GM18507 (cell line): ENCODE measurements around the gene SASH1.

Experiments used
- DNase-seq: peaks from one replicate; pipeline ENCODE4 v3.0.0; 2011; ENCODE audit warnings: low read depth; ENCODE audit not compliant: insufficient read length; ENCODE audit errors: extremely low spot score
- FAIRE-seq: peaks from 2 replicates; lab custom pipeline; 2011; peaks lifted over from hg19 to GRCh38; lab: Jason Lieb, UNC

The SASH1 gene

DNA sequence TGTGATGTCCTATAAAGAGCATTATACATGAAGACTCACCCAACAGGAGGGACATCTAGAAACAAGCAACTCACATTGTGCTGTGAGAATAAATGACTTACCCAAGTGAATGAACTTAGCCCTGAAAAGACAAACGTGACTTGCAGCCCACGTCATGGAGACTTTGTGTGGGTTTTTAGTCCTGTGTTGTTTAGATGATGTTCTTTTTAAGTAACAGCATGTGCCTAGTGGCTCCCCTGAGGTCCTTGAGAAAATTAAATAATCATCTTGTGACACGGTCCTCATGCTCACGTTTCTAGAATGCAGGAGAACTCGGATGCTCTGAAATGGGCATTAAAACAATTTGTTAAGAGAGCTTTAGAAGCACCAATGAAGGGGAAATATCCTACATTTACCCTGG lies 165.1 kb downstream of the SASH1 start:
- no peak for DNase-seq
- no peak for FAIRE-seq

DNA sequence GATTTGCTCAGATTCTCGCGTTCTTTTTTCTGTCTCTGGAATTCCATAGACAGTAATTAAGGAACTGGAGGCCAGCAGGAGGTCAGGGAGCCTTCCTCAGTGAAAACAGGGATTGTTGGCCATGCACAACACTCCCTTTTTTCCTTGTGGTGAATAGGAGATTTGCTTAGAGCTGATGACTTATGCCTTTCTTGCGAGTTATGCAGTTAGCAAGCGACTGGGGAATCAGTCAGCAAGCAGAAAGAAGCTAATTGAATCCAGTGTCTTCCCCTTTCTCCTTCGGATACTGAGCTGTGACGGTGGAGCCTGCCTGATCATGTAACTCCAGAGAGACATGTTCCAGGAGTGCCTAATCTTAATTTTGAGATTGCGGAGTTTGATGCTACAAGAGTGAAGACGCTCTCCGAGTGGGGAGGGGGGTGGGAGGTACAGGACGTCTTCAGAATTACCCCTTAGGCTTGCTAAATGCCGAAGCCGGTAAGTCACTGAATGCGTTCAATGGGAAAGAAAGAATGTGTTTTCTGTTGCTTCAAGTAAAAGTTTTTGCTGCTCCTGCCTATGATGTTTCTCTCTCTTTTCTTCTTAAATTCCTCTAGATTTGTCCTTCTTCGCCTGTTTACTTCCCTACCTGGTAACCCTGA lies 165.9 kb downstream of the SASH1 start:
- DNase-seq (no peak), FAIRE-seq (no peak)

- no peak for FAIRE-seq
- no peak for DNase-seq
These were observed 166.6 kb downstream of the SASH1 start for GRCh38 chr6:148509119-148509799.

DNA sequence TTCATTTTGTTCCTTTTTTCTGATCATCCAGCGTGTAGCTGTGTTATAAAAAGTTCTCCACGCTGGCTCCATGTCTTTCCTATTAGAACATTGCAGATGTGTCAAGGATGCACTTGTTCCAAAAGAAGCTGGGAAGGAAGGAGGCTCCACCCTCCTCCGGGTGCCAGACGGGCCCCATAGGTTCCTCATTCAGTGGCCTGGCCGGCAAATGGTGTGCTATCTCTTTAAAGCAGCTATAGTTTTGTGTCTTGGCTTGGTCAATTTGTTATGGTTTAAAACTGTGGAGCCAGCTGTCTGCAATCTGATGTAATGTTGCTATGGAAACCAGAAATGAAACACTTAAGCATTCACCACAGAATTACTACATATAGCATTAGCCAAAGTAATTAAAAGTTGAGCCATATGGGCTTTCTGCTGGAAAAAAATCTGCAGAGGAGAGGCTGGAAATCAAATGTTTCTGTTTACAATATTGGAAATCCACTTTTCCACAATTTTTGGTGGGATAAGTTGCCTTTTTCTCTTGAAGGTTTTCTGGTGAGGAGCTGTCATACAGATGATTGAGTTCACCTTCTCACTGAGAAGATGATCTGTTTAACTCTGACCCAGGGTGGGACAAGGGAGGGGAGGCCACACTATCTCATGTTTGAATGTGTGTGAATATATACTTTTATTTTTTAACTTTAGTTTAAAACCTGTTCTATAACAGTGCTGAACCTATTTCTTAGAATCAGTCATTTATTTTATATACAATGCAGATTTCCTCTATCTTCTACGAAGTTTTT lies 167.4 kb downstream of the SASH1 start:
- DNase-seq (no peak), FAIRE-seq (no peak)

DNA sequence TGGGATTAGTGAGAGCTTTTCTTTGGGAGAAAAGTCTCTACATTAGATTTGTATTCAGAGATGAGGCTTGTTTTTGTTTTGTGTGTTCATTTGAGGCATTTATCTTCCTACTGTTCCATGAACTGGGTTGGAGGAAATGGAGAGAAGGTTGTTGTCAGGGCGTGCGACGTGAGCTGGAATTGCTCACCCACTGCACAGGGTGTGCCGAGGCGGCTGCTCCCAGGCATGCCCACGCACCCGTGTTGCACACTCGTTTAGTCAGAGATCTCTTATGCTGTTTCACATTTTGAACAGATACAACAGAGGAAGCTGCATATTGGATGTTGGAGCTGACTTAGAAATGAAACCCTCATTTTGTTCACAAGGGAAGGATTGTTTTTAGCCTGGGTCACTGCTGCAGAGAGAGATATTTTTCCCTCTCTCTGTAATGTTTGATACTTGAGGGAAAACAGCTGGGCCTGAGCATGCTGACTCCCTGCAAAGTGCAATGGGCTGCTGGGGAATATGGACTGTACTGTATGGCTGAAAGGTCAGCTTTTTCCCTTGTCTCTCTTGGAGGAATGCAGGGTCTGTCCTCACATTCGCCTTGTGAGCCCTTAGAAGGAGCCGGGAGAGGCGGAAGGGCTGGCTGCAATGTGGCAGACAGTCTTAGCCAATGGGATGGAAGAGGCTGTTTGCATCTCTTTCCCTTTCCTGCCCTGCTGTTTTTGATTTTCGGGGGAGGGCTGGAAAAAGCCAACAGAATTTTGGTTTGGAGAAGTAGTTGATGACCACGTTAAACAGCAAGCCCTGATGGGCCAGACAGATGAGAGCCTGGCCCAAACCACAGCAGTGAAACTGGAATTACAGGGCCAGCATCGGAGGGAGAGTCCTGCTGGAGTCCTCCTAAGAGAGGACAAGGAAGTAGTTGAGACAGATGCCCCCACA lies 170.8 kb downstream of the SASH1 start:
- DNase-seq (no peak), FAIRE-seq (no peak)

DNA sequence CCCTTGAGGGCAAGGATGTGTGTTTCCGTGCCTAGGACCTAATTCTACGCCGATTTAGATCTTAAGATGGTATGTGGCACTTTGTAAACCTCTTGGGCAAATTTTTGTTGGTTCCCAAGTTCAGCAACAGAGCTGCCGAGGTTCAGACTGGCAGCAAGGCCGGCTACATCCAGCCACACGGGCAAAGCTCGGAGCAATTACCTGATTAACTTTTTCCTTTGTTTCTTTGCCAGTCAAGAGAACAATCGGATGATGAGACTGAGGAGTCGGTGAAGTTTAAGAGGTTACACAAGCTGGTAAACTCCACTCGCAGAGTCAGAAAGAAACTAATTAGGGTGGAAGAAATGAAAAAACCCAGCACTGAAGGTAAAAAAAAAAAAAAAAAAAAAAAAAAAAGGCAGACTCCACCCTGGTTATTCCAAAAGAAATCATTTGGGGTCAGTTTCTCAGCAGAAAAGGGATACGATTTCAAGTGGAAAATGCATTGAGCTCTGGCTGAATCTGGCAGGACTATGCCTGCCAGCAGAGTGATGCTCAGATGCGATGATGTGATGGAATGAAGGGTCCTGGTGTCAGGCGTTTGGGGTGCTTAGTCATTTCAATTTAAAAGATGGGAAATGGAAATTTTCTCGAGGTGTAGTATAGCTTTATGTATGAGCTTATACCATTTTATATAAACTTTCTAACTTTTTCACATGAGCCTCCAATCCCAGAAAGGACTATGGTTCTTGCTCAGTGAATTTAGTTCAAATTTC lies 171.6 kb downstream of the SASH1 start:
- FAIRE-seq (no peak), DNase-seq (no peak)

DNA sequence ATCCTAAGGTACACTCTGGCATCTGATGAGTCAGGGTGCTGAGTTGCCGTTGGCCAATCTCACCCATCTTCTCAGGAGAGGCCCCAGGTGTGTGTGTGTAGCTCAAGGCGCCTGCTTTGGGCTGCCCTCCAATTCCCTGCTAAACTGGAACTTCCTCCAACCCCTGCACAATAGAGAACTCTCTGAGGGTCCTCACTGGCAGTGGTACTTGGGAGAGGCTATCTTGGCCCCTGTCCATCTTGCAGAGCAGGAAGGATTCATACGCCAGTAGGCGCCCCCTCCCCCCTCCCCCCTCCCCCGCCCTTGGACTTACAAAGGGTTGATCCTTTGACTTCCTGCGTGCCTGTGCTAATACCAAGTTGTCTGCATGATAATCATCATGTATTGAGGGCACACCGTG lies 173.6 kb downstream of the SASH1 start:
- no peak for FAIRE-seq
- no peak for DNase-seq

DNA sequence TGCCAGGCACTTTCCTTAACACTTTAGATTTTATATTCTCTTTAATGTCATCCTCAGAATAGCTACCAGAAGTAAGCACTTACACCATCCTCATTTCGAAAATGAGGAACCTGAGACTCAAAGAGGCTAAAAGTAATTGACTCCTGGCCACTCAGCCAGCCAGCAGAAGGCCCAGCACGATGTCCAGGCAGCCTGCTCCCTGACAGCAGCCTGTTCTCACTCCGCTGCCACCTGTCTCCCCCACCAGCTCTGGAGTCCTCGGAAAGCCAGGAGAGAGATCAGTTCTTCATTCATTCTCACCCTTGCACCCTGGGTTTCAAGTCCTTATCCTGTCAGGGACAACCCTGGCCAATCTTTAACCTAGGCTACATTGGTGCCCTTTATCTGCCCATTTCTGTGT lies 174.0 kb downstream of the SASH1 start:
- DNase-seq (no peak), FAIRE-seq (no peak)

- FAIRE-seq: no peak
- DNase-seq: no peak
These were observed 174.8 kb downstream of the SASH1 start for GRCh38 chr6:148517470-148517869.

GRCh38 chr6:148518511-148519156 lies 176.0 kb downstream of the SASH1 start:
- no peak for DNase-seq
- FAIRE-seq: no peak

DNA sequence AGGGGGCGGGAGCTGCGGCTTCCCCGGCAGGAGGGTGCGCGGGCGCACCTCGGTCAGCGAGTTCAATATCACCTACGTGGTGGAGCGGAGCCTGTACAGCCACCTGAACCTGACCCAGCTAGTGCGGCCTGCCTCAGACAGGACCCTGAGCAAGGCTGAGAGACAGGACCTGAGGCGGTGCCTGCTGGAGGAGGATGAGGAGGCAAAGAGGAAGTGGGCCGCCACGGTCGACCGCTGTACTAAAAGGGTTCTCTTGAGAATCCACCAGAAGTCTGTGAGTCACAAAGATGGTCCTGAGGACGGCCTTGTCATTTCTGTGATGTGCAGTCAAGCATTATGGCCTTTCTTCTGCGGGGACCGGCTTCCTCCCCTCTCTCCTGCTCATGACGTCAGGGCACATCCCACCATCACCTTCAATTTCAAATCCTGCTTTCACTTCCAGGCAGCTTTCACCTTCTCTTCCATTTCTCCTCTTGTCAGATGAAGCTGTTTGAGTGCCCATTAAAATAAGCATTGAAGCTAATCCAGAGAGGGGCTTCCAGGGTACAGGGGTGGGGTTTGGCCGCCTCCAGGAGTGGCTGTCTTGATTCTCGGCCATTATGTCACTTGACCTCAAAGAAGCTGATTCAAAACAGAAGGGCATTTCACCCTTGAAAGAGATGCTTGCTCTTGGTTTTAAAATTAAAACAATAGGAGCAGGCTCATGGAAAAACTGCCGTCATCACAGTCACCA lies 177.6 kb downstream of the SASH1 start:
- peak; percentile 53 for DNase-seq
- peak; percentile 94 for FAIRE-seq

- no peak for FAIRE-seq
- DNase-seq: no peak
These were observed 178.5 kb downstream of the SASH1 start for GRCh38 chr6:148521158-148521557.

DNA sequence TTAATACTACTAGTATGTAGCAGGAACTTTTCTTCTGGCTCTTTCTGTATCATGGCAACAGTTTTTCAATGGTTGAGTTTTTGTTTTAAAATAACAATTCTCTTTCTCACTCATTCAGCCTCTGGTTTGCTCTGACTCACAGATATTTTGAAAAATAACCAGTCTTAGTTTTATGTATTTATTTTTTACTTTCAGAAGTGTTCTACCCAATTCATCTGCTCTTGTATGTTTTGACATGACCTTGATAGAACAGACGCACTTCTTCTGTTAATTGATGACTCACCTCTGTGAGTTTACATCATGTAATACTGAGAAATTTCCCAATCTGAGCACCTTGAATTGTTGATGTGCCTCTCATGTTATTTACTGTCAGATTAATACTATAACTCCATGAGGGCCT lies 178.9 kb downstream of the SASH1 start:
- FAIRE-seq (no peak), DNase-seq (no peak)

DNA sequence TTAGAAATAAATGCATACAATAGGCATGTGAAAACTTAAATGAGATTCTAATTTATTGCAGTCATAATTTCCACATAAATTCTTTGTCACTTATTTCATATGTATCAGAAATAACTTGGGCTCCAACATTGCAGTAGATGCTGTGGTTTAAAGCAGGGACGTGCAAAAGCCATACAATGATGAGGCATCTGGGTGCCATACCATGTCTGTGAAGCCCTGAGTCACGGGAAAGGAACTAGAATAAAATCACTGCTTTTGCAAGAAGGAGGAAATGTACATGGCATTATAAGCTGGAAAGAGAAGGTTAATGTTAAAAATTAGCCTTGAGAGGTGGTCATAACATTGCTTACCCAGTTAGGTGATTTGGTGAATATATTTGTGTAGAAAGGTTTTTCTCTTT lies 180.4 kb downstream of the SASH1 start:
- FAIRE-seq: no peak

DNA sequence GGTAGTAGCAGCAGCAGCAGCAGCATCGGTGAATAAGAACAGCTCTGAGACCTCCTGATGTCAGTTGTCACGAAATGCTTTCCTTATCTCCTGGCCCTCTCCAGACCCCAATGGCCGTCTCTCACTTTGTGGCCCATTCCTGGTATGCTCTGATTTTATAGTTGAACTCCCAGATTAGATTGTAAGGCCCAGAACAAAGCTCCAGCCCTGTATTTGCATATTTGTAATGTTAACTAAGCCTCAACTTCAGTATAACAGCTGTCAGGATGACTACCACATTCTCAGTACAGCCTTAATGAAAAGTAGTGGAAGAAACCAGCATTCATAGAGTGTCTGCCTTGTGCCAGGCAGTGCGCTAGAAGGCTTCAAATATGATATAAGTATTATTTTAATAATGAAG lies 180.9 kb downstream of the SASH1 start:
- DNase-seq (no peak), FAIRE-seq (no peak)

More for the DNA sequence above, 180.4 kb downstream of the SASH1 start:
- no peak for DNase-seq

GRCh38 chr6:148524471-148524882 lies 181.8 kb downstream of the SASH1 start:
- no peak for FAIRE-seq
- no peak for DNase-seq

DNA sequence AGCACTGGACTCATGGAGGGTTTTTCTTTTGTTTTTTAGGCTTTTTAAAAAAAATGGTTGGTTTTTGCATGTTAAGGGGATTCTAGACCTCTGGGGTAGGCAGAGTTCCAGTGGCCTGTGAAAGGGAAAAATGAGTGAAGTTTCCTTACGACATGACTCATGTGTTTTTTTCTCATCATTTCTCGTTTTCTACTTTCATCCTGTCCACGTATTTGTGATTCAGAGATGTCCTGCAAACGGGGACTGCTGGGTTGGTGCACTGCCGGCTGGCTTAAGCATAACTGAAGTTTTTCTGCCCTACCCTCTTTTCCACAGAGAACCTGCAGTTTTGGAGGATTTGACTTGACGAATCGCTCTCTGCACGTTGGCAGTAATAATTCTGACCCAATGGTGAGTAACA lies 182.3 kb downstream of the SASH1 start:
- no peak for FAIRE-seq
- no peak for DNase-seq

DNA sequence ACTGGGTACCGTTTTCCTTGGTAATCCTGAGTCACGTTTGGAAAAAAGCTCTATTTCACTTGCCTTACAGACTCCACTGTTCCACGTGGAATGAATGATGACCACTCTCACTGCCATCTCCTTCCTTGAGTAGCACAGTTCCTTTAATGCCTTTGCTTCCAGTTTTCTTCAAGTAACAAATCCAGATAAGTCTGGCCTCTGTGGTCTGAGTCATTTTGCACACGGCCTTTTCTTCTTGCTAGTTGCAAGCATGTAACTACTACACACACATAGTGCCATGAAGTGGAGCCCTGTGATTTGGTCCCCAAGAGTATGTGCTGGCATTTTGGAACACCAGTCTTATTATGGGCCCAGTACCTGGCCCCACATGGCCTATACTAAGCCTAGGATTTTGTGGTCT lies 182.8 kb downstream of the SASH1 start:
- FAIRE-seq (no peak), DNase-seq (no peak)
